Smooth muscle cell (in vitro differentiated cells): Measurements from ENCODE around the gene MCTP2. TPM values are rescaled to one million over a fixed set of nuclear protein-coding genes. Genes with fewer than 3 reads are reported as not detected.

Source experiments
- DNase-seq: peaks from one replicate; lab custom pipeline; 2025; ENCODE audit not compliant: unreplicated experiment; lab: John Stamatoyannopoulos, UW
- H2AFZ ChIP-seq: fragments of 200-600 bp; sonication (generic); 2 replicates; pipeline ENCODE4 v1.6.0; 2016; ENCODE audit warnings: antibody characterized with exemption, low read depth, mild to moderate bottlenecking
- H3F3A ChIP-seq: fragments of 200-600 bp; sonication (generic); 2 replicates; pipeline ENCODE4 v1.6.0; 2017; ENCODE audit warnings: antibody characterized with exemption, low read depth
- H3K27ac ChIP-seq: fragments of 200-600 bp; sonication (generic); 2 replicates; pipeline ENCODE4 v1.5.1; 2016; ENCODE audit warnings: low read depth, mild to moderate bottlenecking
- H3K27me3 ChIP-seq: fragments of 200-600 bp; sonication (generic); 2 replicates; pipeline ENCODE4 v1.6.1; 2016; ENCODE audit warnings: low read depth, mild to moderate bottlenecking
- H3K36me3 ChIP-seq: fragments of 200-600 bp; sonication (generic); 2 replicates; pipeline ENCODE4 v1.5.1; 2016; ENCODE audit warnings: low read depth
- H3K4me1 ChIP-seq: fragments of 200-600 bp; sonication (generic); 2 replicates; pipeline ENCODE4 v1.5.1; 2016; ENCODE audit warnings: low read depth
- H3K4me2 ChIP-seq: fragments of 200-600 bp; sonication (generic); 2 replicates; pipeline ENCODE4 v1.6.0; 2016; ENCODE audit warnings: mild to moderate bottlenecking
- H3K4me3 ChIP-seq: fragments of 200-600 bp; sonication (generic); 2 replicates; pipeline ENCODE4 v1.5.1; 2016; ENCODE audit warnings: mild to moderate bottlenecking
- H3K79me2 ChIP-seq: fragments of 200-600 bp; sonication (generic); 2 replicates; pipeline ENCODE4 v1.6.0; 2016; ENCODE audit warnings: low read depth, mild to moderate bottlenecking
- H3K9ac ChIP-seq: fragments of 200-600 bp; sonication (generic); 2 replicates; pipeline ENCODE4 v1.6.0; 2016; ENCODE audit warnings: low read depth
- H3K9me3 ChIP-seq: fragments of 200-600 bp; sonication (generic); replicated peaks from 2 replicates; pipeline ENCODE4 v1.5.1; 2016; ENCODE audit warnings: low read depth
- H4K20me1 ChIP-seq: fragments of 200-600 bp; sonication (generic); 2 replicates; pipeline ENCODE4 v1.6.0; 2016; ENCODE audit warnings: low read depth
- WGBS: methylation state at CpG from one replicate; pipeline ENCODE4 v1.1.7; 2016; ENCODE audit warnings: low lambda C conversion rate; 5-methylcytosine and 5-hydroxymethylcytosine counted together
- polyA plus RNA-seq: library from polyadenylated mRNA; unstranded; fragments of >200 nt; fragmentation: Nextera tagmentation; extraction: Ambion mirVana; gene quantifications from 2 replicates; pipeline ENCODE4 v1.2.1, GENCODE V29; 2016
- total RNA-seq: library from RNA; depleted of rRNA; stranded (reverse); fragments of >200 nt; gene quantifications from 2 replicates; pipeline ENCODE4 v1.2.3, GENCODE V29; 2014
- TF ChIP-seq, protein P1 (sequence below): fragments of 200-600 bp; sonication (generic); IDR thresholded peaks from 2 replicates; pipeline ENCODE4 v1.5.1; 2017; ENCODE audit warnings: borderline replicate concordance, mild to moderate bottlenecking, antibody characterized with exemption; ENCODE audit not compliant: insufficient read depth, poor library complexity, severe bottlenecking

Gene MCTP2
- total and polyA plus RNA-seq, 2 experiments from 2014 or later, result 12.1 to 32.1 TPM

DNA sequence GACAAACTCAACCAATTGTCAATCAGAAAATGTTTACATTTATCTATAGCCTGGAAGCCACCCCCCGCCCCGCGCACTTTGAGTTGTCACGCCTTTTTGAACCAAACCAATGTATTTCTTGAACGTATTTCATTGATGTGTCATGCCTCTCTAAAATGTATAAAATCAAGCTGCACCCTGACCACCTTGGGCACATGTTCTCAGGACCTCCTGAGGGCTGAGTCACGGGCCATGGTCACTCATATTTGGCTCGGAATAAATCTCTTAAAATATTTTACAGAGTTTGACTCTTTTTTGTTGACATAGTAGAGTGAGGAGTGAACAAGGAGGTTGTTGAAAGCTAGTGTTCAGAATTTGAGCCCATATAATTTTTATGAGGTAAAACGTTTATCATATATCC, 6.5 kb downstream of the MCTP2 start:
- Histone ChIP-seq H3K9ac (no peak overlapping the region), H3F3A (peaks cover 7% of the 10 kb centered on the region), H4K20me1 (peaks cover 28% of the 10 kb centered on the region), H3K4me1 (peaks cover 4% of the 10 kb centered on the region), H3K9me3 (no peaks in the 10 kb centered on the region), H3K27me3 (no peaks in the 10 kb centered on the region), H3K4me3 (no peak overlapping the region), H3K4me2 (no peak overlapping the region), H3K79me2 (peaks cover 23% of the 10 kb centered on the region), H3K27ac (no peak overlapping the region), H3K36me3 (no peaks in the 10 kb centered on the region), H2AFZ (no peak overlapping the region)
- DNase-seq, result no peak
- TF ChIP-seq, protein P1, sequence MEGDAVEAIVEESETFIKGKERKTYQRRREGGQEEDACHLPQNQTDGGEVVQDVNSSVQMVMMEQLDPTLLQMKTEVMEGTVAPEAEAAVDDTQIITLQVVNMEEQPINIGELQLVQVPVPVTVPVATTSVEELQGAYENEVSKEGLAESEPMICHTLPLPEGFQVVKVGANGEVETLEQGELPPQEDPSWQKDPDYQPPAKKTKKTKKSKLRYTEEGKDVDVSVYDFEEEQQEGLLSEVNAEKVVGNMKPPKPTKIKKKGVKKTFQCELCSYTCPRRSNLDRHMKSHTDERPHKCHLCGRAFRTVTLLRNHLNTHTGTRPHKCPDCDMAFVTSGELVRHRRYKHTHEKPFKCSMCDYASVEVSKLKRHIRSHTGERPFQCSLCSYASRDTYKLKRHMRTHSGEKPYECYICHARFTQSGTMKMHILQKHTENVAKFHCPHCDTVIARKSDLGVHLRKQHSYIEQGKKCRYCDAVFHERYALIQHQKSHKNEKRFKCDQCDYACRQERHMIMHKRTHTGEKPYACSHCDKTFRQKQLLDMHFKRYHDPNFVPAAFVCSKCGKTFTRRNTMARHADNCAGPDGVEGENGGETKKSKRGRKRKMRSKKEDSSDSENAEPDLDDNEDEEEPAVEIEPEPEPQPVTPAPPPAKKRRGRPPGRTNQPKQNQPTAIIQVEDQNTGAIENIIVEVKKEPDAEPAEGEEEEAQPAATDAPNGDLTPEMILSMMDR, result no peak
- WGBS, result 90% methylated on average over 8 of the region's 8 CpGs

DNA sequence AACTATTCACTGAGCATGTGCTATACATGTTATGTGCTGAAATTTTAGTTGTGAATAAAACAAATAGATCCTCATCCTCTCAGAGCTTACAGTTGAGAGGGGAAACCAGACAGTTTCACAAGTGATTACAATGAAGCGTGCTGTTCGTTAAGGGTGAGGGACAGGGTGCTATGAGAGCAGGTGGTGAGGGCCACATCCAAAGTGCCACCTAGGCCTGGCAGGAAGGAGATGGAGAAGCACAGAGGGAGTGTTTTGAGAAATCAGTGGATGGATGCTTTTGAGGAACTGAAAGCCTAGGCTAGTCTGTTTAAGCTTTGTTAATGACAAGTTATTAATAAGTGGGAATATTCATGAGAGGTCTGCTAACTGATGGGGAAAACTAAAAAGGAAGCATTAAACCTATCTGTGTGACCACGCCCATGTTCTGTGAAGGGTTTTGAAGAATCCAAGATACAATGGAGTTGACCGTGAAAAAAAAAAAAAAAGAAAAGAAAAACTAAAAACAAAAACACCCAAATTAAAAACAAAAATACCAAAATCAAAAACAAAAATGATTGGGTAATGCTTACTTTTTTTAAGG, 7.3 kb downstream of the MCTP2 start:
- Histone ChIP-seq H4K20me1 (peaks cover 23% of the 10 kb centered on the region), H3K36me3 (no peaks in the 10 kb centered on the region), H3K9ac (no peak overlapping the region), H3K4me3 (no peak overlapping the region), H3K4me1 (peaks cover 4% of the 10 kb centered on the region), H3K27ac (no peak overlapping the region), H2AFZ (no peak overlapping the region), H3K9me3 (no peaks in the 10 kb centered on the region), H3K79me2 (peaks cover 23% of the 10 kb centered on the region), H3K4me2 (no peak overlapping the region), H3K27me3 (no peaks in the 10 kb centered on the region), H3F3A (peaks cover 7% of the 10 kb centered on the region)
- TF ChIP-seq, protein P1, result no peak
- no peak for DNase-seq
- WGBS, result 88% methylated on average over 4 of the region's 4 CpGs

DNA sequence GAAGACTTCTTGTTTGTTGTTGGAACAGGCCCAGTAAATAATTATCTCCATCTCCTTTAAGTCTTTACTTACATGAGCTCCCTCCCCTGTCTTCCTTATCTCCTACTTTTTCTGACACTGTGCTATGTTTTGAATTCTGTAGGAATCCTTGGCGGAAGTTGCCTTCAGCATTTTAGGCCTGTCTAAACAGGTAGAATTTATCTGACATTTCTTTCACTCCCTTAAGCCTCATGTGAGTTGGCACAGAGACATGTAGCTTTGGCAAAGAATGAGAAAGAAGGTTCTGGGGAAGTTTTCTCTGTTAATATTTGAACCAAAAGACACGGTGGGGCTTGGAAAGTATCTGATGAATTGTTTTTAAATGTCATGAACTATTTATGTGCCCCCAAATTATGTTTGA, 8.1 kb downstream of the MCTP2 start:
- Histone ChIP-seq H3K4me3 (no peak overlapping the region), H3K79me2 (peaks cover 23% of the 10 kb centered on the region), H3K36me3 (no peaks in the 10 kb centered on the region), H2AFZ (no peak overlapping the region), H3K27me3 (no peaks in the 10 kb centered on the region), H3F3A (peaks cover 7% of the 10 kb centered on the region), H3K9ac (no peak overlapping the region), H3K9me3 (no peaks in the 10 kb centered on the region), H4K20me1 (peaks cover 17% of the 10 kb centered on the region), H3K4me1 (no peaks in the 10 kb centered on the region), H3K27ac (peak overlapping the region; percentile 19), H3K4me2 (no peak overlapping the region)
- no peak for DNase-seq
- 71% methylated on average over 2 of the region's 2 CpGs for WGBS
- TF ChIP-seq, protein P1, result no peak

DNA sequence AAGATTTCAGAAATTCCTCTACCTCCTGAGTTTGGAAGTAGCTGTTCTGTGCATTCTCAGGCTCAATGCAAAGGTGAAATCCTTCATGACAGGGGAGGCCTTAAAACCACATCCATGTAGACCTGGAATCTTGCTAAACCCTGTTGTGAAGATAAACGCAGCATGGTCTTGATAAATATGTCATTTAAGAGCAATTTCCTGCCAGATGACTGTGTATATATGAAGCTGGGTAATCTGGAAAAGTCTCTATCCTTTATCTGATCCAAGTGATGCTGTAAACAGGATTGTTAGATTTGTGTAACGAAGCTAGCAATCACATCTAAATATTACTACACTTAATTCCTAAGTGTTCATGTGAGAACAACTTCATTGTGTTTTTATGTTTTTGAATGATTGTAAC, 9.1 kb downstream of the MCTP2 start:
- no peak for DNase-seq
- no peak overlapping the region for H3K9ac ChIP-seq
- peaks cover 7% of the 10 kb centered on the region for H3F3A ChIP-seq
- H3K4me3 ChIP-seq, result no peak overlapping the region
- no peak overlapping the region for H2AFZ ChIP-seq
- H3K4me2 ChIP-seq, result peak overlapping the region; percentile 4
- 42% methylated on average over 2 of the region's 2 CpGs for WGBS
- H3K4me1 ChIP-seq, result no peaks in the 10 kb centered on the region
- H4K20me1 ChIP-seq, result peaks cover 13% of the 10 kb centered on the region
- H3K79me2 ChIP-seq, result peaks cover 18% of the 10 kb centered on the region
- peak overlapping the region; percentile 19 for H3K27ac ChIP-seq
- H3K36me3 ChIP-seq, result no peaks in the 10 kb centered on the region
- TF ChIP-seq, protein P1, result no peak
- no peaks in the 10 kb centered on the region for H3K9me3 ChIP-seq
- H3K27me3 ChIP-seq, result no peaks in the 10 kb centered on the region
